ENCODE data around the gene CDS1.

DNA sequence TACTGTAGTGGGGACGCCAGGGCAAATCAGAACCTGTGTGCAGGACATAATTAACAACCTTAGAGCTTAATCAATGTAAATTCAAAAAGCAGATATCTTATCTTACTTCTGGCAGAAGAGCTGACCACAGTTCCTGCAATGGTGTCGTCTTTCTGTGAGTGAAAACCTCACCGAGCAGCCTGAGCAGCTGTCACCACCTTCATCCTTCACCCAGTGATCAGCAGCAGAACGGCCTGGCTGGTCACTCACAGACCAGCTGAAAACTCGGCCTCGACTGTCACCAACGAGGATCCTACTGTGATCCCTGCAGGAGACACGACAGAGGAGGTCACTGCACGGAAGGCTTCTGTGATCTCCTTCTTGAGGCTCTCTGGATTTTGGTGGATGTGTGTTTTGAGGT lies 94.2 kb downstream of the CDS1 start:
- no peak for TF ChIP-seq CTCF (conservative IDR thresholded peaks at IDR 0.05; ENCODE audit: low read depth, low read length)
- TF ChIP-seq EZH2 (IDR thresholded peaks at IDR 0.05; ENCODE audit: borderline replicate concordance, low read depth, low read length, poor library complexity, severe bottlenecking), result no peak
